ENCODE measurements around the gene TMEM156. TPM values are rescaled to one million over a fixed set of nuclear protein-coding genes. Genes with fewer than 3 reads are reported as not detected.

TMEM156 gene
- total RNA-seq, 1 donor from 2014 or later = not detected

GRCh38 chr4:39048311-39048710 lies 16.1 kb upstream of the TMEM156 start:
- Mint-ChIP-seq H3K36me3 (ENCODE audit: insufficient read depth) (no peaks in the 10 kb centered on the region), H3K9me3 (ENCODE audit: low read depth) (no peaks in the 10 kb centered on the region), H3K4me1 (ENCODE audit: low read depth) (peaks cover 14% of the 10 kb centered on the region), H3K27me3 (no peaks in the 10 kb centered on the region), H3K4me3 (ENCODE audit: low read depth) (no peak overlapping the region), H3K27ac (no peak overlapping the region)
- no peak for TF ChIP-seq CTCF (IDR thresholded peaks at IDR 0.05; ENCODE audit: unreplicated experiment)
- DNase-seq (ENCODE audit: low spot score, unreplicated experiment) = no peak

GRCh38 chr4:39047681-39048080 lies 15.5 kb upstream of the TMEM156 start:
- no peaks in the 10 kb centered on the region for H3K9me3 Mint-ChIP-seq (ENCODE audit: low read depth)
- H3K4me1 Mint-ChIP-seq (ENCODE audit: low read depth) = peaks cover 19% of the 10 kb centered on the region
- H3K36me3 Mint-ChIP-seq (ENCODE audit: insufficient read depth) = no peaks in the 10 kb centered on the region
- H3K4me3 Mint-ChIP-seq (ENCODE audit: low read depth) = no peak overlapping the region
- no peak for TF ChIP-seq CTCF (IDR thresholded peaks at IDR 0.05; ENCODE audit: unreplicated experiment)
- no peak for DNase-seq (ENCODE audit: low spot score, unreplicated experiment)
- H3K27ac Mint-ChIP-seq = no peak overlapping the region
- H3K27me3 Mint-ChIP-seq = no peaks in the 10 kb centered on the region

- TF ChIP-seq CTCF (IDR thresholded peaks at IDR 0.05; ENCODE audit: unreplicated experiment) = no peak
- H3K27ac Mint-ChIP-seq = peak overlapping the region; percentile 47
- peak overlapping the region; percentile 92 for H3K4me3 Mint-ChIP-seq (ENCODE audit: low read depth)
- peaks cover 25% of the 10 kb centered on the region for H3K4me1 Mint-ChIP-seq (ENCODE audit: low read depth)
- no peak for DNase-seq (ENCODE audit: low spot score, unreplicated experiment)
- no peaks in the 10 kb centered on the region for H3K27me3 Mint-ChIP-seq
- H3K36me3 Mint-ChIP-seq (ENCODE audit: insufficient read depth) = no peaks in the 10 kb centered on the region
- H3K9me3 Mint-ChIP-seq (ENCODE audit: low read depth) = no peaks in the 10 kb centered on the region
These were observed 14.0 kb upstream of the TMEM156 start for GRCh38 chr4:39046249-39046648.

- Mint-ChIP-seq H3K4me3 (ENCODE audit: low read depth) (peak overlapping the region; percentile 92), H3K4me1 (ENCODE audit: low read depth) (peaks cover 25% of the 10 kb centered on the region), H3K27ac (peak overlapping the region; percentile 47)
These were observed 13.6 kb upstream of the TMEM156 start for GRCh38 chr4:39045827-39046221.

GRCh38 chr4:39044956-39045826 lies 13.0 kb upstream of the TMEM156 start:
- Mint-ChIP-seq H3K27me3 (no peaks in the 10 kb centered on the region), H3K4me3 (ENCODE audit: low read depth) (peak overlapping the region; percentile 92), H3K36me3 (ENCODE audit: insufficient read depth) (no peaks in the 10 kb centered on the region), H3K9me3 (ENCODE audit: low read depth) (no peaks in the 10 kb centered on the region), H3K4me1 (ENCODE audit: low read depth) (peaks cover 25% of the 10 kb centered on the region), H3K27ac (peak overlapping the region; percentile 96)
- DNase-seq (ENCODE audit: low spot score, unreplicated experiment) = no peak
- no peak for TF ChIP-seq CTCF (IDR thresholded peaks at IDR 0.05; ENCODE audit: unreplicated experiment)

More at GRCh38 chr4:39045827-39046221, 13.6 kb upstream of the TMEM156 start:
- Mint-ChIP-seq H3K36me3 (ENCODE audit: insufficient read depth) (no peaks in the 10 kb centered on the region), H3K27me3 (no peaks in the 10 kb centered on the region), H3K9me3 (ENCODE audit: low read depth) (no peaks in the 10 kb centered on the region)
- TF ChIP-seq CTCF (IDR thresholded peaks at IDR 0.05; ENCODE audit: unreplicated experiment) = no peak
- no peak for DNase-seq (ENCODE audit: low spot score, unreplicated experiment)
